Measurements from ENCODE around the gene ZNF771.

The ZNF771 gene

GRCh38 chr16:30399435-30400186 lies 7.8 kb upstream of the ZNF771 start:
- DNase-seq: no peak

- no peak for DNase-seq
Measured at GRCh38 chr16:30401768-30402425, 5.5 kb upstream of the ZNF771 start.

DNA sequence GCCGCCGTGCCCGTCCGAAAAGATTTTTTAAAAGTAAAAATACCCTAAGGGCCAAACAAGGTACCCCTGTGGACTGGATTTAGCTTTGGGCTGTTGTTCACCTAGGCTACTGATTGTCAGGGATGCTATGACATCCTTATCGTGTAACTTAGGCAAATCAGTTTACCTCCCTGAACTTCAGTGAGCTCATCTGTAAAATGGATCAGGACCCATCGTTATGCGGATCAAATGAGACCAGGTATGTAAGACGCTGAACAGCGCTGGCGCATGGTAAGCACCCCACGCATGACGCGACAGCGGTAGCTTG lies 658 bp upstream of the ZNF771 start:
- DNase-seq: no peak

DNA sequence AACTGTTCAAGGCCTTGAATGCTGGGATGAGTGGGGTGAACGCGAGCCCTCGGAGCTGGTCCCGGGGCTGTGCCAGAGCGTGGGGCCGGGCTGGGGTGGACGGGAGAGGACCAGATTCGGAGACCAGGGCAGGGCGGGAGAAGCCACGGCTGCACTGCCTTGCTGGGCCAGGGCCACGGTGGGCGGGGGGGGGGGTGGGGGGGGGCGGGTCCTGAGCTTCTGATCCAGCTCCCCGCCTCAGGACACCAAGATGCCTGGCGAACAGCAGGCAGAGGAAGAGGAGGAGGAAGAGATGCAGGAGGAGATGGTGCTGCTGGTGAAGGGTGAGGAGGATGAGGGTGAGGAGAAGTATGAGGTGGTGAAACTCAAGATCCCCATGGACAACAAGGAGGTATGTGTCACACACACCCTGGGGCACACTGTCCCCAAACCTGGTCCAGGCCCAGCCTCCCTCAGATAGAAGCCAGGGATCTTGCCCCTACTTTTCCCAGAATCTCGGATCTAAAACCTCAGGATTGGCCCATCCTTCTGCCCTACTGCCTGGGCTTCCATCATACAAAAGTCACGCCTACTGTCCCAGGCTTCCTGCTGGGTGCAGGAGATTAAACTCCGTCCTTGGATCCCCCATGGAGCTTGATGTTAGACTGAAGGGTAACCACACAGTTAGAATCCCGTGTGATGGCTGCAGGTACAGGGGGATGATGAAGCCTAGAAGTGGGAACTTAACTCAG lies 563 bp downstream of the ZNF771 start:
- DNase-seq: no peak

GRCh38 chr16:30409125-30410060 lies 2.0 kb downstream of the ZNF771 start:
- peak; percentile 89 for DNase-seq

GRCh38 chr16:30413112-30413806 lies 5.9 kb downstream of the ZNF771 start:
- DNase-seq: no peak

DNA sequence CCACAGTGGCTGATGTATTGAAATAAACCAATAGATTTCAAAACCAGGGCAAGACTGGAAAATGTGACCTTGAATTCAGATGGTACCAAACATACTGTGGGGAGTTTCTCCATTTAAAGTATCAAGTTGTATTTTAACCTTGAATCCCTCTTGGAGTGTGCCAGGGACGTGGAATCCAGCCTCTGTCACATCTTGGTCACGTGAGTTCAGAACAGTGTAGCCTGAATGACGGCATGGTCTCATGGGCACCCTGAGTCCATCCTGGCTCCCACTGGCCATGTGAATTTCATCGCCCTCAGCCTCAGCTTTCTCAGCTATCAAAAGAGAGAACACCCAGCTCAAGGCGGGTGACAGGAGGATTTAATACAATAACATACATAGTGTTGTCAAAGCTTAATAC lies 6.8 kb downstream of the ZNF771 start:
- DNase-seq: no peak

DNA sequence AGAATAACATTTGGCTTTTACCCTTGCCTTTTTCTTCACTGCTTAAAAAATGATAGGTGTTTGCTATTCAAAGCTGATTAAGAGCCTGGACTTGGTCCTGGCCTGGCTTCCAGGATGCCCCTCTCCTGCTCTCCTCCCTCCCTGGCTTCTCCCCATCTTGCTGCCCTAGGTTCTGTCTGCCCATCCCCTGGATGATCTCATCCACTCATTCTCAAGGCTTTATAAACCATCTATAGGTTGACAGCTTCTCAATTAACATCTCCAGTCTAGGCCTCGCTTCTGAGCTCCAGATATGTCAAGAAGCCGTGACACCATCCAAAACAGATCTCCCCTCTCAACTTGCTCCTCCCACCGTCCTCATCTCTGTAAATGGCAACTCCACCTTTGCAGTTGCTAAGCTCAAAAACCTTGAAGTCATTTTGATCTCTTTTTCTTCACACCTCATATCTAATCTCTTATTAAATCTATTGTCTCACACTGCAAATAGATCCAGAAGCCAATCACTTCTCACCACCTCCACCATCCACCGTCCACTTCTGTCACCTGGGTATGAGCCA lies 8.7 kb downstream of the ZNF771 start:
- no peak for DNase-seq

GRCh38 chr16:30416624-30417528 lies 9.5 kb downstream of the ZNF771 start:
- no peak for DNase-seq

- DNase-seq: peak; percentile 91
Measured at GRCh38 chr16:30417529-30418349, 10.3 kb downstream of the ZNF771 start.

- peak; percentile 15 for DNase-seq
Measured at GRCh38 chr16:30418350-30419181, 11.2 kb downstream of the ZNF771 start.

- no peak for DNase-seq
Measured at GRCh38 chr16:30421010-30421409, 13.6 kb downstream of the ZNF771 start.

DNA sequence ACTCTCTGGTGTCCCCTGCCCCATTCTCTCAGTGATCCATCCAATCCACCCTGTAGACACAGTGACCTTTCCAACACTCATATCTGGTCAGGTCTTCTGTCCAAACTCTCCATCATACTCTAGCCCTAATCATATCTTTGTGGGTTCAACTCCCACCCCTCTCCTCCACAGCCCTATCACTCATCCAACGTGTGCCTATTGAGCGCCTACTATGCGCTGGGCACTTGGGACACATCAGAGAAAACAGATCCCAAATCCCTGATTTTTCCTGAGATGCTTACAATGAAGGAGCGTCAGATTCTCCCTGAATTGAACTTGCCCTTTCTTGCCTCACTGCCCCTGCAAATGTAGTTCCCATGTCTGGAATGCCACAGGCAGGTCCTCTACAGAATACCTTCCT lies 20.6 kb downstream of the ZNF771 start:
- no peak for DNase-seq

DNA sequence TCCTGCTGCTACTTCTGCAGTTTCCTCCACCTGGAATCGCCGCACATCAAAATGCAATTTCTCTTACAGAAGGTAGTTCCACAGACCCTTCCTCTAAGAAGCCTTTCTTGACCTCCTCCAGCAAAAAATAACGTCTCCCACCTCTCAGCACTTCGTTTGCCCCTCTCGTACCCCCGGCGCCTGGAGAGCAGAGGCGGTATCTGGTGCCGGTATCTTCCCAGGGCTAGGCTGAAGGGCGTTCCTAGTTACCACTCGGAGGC lies 21.9 kb downstream of the ZNF771 start:
- DNase-seq: no peak

GRCh38 chr16:30429678-30430427 lies 22.4 kb downstream of the ZNF771 start, which contains the start of gene DCTPP1:
Gene DCTPP1 (minus strand): TSS chr16:30430030. CDS start chr16:30429980, 50 bp downstream.
- DNase-seq: peak; percentile 97

DNA sequence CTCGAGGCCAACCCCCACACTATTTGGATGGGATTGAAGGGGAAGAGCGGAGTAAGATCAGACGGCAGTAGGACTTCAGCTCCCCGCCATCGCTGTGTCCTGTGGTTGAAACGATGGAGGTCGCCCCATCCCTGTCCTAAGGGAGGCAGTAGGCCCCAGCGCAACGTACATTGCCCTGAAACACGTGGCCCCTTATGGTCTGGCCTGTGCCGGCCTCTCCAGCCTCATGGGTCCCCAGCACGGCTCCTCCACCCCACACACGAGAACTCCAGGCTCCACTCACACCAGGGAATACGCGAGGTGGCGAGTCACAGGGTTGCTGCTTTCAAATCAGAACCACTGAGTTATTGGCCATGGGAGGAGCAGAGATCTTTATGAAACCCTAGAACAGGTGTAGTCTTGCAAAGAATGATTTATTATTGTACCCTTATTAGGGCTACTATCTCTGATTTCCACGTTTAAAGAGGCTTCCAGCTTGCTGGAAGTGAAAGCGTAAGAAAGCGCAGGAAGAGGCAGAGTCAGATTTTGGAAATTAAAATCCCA lies 23.1 kb downstream of the ZNF771 start:
- DNase-seq: no peak

DNA sequence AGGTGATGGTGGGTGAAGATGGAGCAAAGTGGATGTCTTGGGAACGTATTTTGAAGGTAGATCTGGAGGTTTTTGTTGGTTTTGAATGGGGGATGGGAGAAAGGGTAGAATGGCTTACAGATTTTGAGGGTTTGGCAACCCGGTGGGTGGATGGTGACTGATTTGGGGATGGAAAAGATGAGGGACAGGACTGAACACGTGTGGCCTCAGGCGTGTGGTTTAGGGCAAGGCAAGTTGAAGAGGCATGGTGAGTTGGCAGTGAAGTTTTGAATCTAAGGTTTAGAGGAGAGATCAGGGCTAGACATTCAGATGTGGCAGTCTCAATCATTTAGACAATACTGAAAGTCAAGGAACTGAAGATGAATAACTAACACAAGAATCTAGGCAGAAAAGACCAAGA lies 27.4 kb downstream of the ZNF771 start:
- DNase-seq: peak; percentile 44

- no peak for DNase-seq
Measured at GRCh38 chr16:30437511-30438046, 30.2 kb downstream of the ZNF771 start.
